Measurements from ENCODE around the gene CLDN16.

Gene CLDN16

DNA sequence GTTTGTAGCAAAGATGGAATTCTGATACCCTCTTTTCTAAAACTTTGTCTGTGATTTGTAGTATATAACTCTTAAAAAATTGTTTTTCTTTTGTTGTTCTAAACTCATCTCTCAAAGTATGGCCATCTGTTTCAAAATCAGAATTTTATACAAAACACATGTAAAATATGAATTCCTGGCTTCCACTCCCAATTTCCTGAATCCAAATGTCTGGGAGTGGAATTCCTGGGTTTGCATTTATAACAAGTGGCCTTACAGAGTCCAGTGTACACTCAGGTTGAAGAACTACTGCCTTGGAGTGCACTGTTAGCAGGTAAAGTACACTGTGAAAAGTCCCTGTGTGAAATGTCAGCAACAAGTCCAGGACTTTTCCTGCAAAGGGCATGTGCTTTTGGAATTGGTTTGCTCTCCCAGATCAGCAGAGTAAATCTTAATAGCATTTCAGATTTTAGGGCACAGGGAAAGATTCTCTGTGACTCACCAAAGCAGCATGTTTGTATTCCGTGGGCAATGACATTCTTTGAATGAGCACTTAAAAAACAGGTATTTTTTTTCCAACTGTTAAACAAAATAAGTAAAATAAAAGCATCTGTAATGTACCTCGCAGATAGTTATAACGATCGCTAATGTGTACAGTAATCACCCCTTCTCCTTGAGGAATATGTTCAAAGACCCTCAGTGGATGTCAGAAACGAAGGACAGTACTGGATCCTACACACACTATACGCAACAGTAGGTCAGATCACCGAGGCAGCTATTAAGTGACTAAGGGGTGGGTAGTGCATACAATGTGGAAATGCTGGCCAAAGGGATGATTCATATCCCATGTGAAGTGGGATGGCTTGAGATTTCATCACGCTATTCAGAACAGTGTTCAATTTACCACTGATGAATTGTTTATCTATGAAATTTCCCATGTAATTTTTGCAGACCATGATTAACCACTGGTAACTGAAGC is 2.0 kb upstream of the CLDN16 start:
- no peaks in the 10 kb centered on the region for H3K9me3 ChIP-seq
- TF ChIP-seq CTCF (IDR thresholded peaks at IDR 0.05): no peak
- no peaks in the 10 kb centered on the region for H3K4me1 ChIP-seq (ENCODE audit: control insufficient read depth in 1 of 2, insufficient read depth in 1 of 2, low read depth in 1 of 2, low read length in 1 of 2)
- H3K27ac ChIP-seq: no peak overlapping the region
- H3K27me3 ChIP-seq: no peaks in the 10 kb centered on the region
- H3K4me3 ChIP-seq (ENCODE audit: low read depth in 1 of 2, low read length in 1 of 2): no peak overlapping the region
- H3K36me3 ChIP-seq: no peaks in the 10 kb centered on the region

DNA sequence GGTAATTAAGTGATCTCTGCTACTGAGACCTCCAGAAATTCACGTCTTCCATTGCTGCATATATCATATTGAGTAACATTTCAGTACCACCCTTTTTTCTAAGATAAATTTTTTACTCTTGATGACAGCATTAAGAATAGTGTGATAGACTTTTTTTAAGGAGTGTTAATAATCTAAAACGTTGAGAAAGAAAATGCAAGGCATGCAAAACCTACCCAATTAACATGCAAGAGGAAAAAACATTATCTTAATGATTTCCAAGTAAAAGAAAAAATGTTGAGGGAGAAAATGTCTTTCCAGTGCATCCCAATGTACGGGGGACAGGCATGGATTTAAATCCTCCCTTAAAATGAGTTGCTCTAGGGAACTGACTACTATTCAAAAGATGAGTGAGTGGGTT is 740 bp downstream of the CLDN16 start:
- H3K9me3 ChIP-seq: no peaks in the 10 kb centered on the region
- H3K27ac ChIP-seq: no peak overlapping the region
- no peak for TF ChIP-seq CTCF (IDR thresholded peaks at IDR 0.05)
- no peaks in the 10 kb centered on the region for H3K36me3 ChIP-seq
- H3K27me3 ChIP-seq: no peaks in the 10 kb centered on the region
- no peaks in the 10 kb centered on the region for H3K4me1 ChIP-seq (ENCODE audit: control insufficient read depth in 1 of 2, insufficient read depth in 1 of 2, low read depth in 1 of 2, low read length in 1 of 2)
- no peak overlapping the region for H3K4me3 ChIP-seq (ENCODE audit: low read depth in 1 of 2, low read length in 1 of 2)

GRCh38 chr3:190396001-190396400 is 8.0 kb downstream of the CLDN16 start:
- Histone ChIP-seq H3K36me3 (no peaks in the 10 kb centered on the region), H3K4me1 (ENCODE audit: control insufficient read depth in 1 of 2, insufficient read depth in 1 of 2, low read depth in 1 of 2, low read length in 1 of 2) (no peaks in the 10 kb centered on the region), H3K4me3 (ENCODE audit: low read depth in 1 of 2, low read length in 1 of 2) (no peak overlapping the region), H3K27me3 (no peaks in the 10 kb centered on the region), H3K9me3 (no peaks in the 10 kb centered on the region), H3K27ac (no peak overlapping the region)
- TF ChIP-seq CTCF (IDR thresholded peaks at IDR 0.05): no peak

- Histone ChIP-seq H3K4me3 (ENCODE audit: low read depth in 1 of 2, low read length in 1 of 2) (no peak overlapping the region), H3K27me3 (no peaks in the 10 kb centered on the region), H3K27ac (no peak overlapping the region), H3K9me3 (no peaks in the 10 kb centered on the region), H3K4me1 (ENCODE audit: control insufficient read depth in 1 of 2, insufficient read depth in 1 of 2, low read depth in 1 of 2, low read length in 1 of 2) (no peaks in the 10 kb centered on the region), H3K36me3 (no peaks in the 10 kb centered on the region)
- TF ChIP-seq CTCF (IDR thresholded peaks at IDR 0.05): no peak
These were observed 9.9 kb downstream of the CLDN16 start for GRCh38 chr3:190397889-190398288.

GRCh38 chr3:190399677-190400076 is 11.7 kb downstream of the CLDN16 start:
- H3K27me3 ChIP-seq: no peaks in the 10 kb centered on the region
- H3K36me3 ChIP-seq: no peaks in the 10 kb centered on the region
- TF ChIP-seq CTCF (IDR thresholded peaks at IDR 0.05): no peak
- no peaks in the 10 kb centered on the region for H3K4me1 ChIP-seq (ENCODE audit: control insufficient read depth in 1 of 2, insufficient read depth in 1 of 2, low read depth in 1 of 2, low read length in 1 of 2)
- H3K9me3 ChIP-seq: no peaks in the 10 kb centered on the region
- H3K4me3 ChIP-seq (ENCODE audit: low read depth in 1 of 2, low read length in 1 of 2): no peak overlapping the region
- H3K27ac ChIP-seq: no peak overlapping the region

All from neutrophil (primary cell).